Loucy (cell line): ENCODE results near the gene WRAP73.
A peak's percentile ranks its signal among the peaks of the same experiment; 100 is the strongest.
"Not testable (repeated sequence)": the region's sequence is repeated elsewhere in the genome, so short reads cannot be mapped to it uniquely, and the experiment has no call there.

Source experiments
- H2AFZ ChIP-seq: fragments of 200-600 bp; sonication (generic); 2 replicates; pipeline ENCODE4 v1.6.0; 2016; ENCODE audit warnings: antibody characterized with exemption, mild to moderate bottlenecking, low read length, moderate library complexity
- H3F3A ChIP-seq: fragments of 200-600 bp; 2 replicates; pipeline ENCODE4 v1.6.0; 2016; ENCODE audit warnings: antibody characterized with exemption, low read depth, mild to moderate bottlenecking
- H3K27me3 ChIP-seq: fragments of 200-600 bp; sonication (generic); 2 replicates; pipeline ENCODE4 v1.6.1; 2014; ENCODE audit warnings: low read length, mild to moderate bottlenecking; ENCODE audit not compliant: insufficient read depth, poor library complexity, severe bottlenecking
- H3K36me3 ChIP-seq: fragments of 200-600 bp; sonication (generic); 2 replicates; pipeline ENCODE4 v1.6.1; 2016; ENCODE audit warnings: low read length; ENCODE audit not compliant: insufficient read depth
- H3K4me1 ChIP-seq: fragments of 200-600 bp; sonication (generic); 2 replicates; pipeline ENCODE4 v1.5.1; 2014; ENCODE audit warnings: low read length, mild to moderate bottlenecking; ENCODE audit not compliant: insufficient read depth, poor library complexity, severe bottlenecking
- H3K4me2 ChIP-seq: fragments of 200-600 bp; sonication (generic); 2 replicates; pipeline ENCODE4 v1.6.0; 2014; ENCODE audit warnings: antibody characterized with exemption, low read length, low read depth, mild to moderate bottlenecking; ENCODE audit not compliant: poor library complexity, severe bottlenecking
- H3K4me3 ChIP-seq: fragments of 200-600 bp; sonication (generic); 2 replicates; pipeline ENCODE4 v1.5.1; 2014; ENCODE audit warnings: low read length, mild to moderate bottlenecking, mixed read lengths; ENCODE audit not compliant: poor library complexity, severe bottlenecking
- H3K79me2 ChIP-seq: fragments of 200-600 bp; sonication (generic); 2 replicates; pipeline ENCODE4 v1.6.1; 2014; ENCODE audit warnings: low read length; ENCODE audit not compliant: insufficient read depth
- H3K9ac ChIP-seq: fragments of 200-600 bp; sonication (generic); 2 replicates; pipeline ENCODE4 v1.6.0; 2014; ENCODE audit warnings: mild to moderate bottlenecking, low read depth, low read length, moderate library complexity; ENCODE audit not compliant: poor library complexity, severe bottlenecking
- H3K9me2 ChIP-seq: fragments of 200-600 bp; sonication (generic); replicated peaks from 2 replicates; pipeline ENCODE4 v1.6.1; 2016; ENCODE audit warnings: low read depth, low read length, mixed read lengths
- H3K9me3 ChIP-seq: fragments of 200-600 bp; sonication (generic); 2 replicates; pipeline ENCODE4 v1.6.1; 2014; ENCODE audit warnings: mild to moderate bottlenecking, antibody characterized with exemption, low read length, low read depth; ENCODE audit not compliant: insufficient read depth
- H4K20me1 ChIP-seq: fragments of 200-600 bp; sonication (generic); 2 replicates; pipeline ENCODE4 v1.6.0; 2014; ENCODE audit warnings: antibody characterized with exemption, low read length, mild to moderate bottlenecking; ENCODE audit not compliant: insufficient read depth, poor library complexity, severe bottlenecking
- EZH2phosphoT487 ChIP-seq: fragments of 200-600 bp; IDR thresholded peaks from 2 replicates; pipeline ENCODE4 v1.6.1; 2018; ENCODE audit warnings: antibody characterized with exemption, mild to moderate bottlenecking, moderate library complexity, borderline replicate concordance
- TF ChIP-seq, protein P1 (sequence below): fragments of 200-600 bp; sonication (generic); conservative IDR thresholded peaks from 2 replicates; pipeline ENCODE4 v1.5.1; 2014; ENCODE audit warnings: mild to moderate bottlenecking, antibody characterized with exemption, low read length

WRAP73 gene

DNA sequence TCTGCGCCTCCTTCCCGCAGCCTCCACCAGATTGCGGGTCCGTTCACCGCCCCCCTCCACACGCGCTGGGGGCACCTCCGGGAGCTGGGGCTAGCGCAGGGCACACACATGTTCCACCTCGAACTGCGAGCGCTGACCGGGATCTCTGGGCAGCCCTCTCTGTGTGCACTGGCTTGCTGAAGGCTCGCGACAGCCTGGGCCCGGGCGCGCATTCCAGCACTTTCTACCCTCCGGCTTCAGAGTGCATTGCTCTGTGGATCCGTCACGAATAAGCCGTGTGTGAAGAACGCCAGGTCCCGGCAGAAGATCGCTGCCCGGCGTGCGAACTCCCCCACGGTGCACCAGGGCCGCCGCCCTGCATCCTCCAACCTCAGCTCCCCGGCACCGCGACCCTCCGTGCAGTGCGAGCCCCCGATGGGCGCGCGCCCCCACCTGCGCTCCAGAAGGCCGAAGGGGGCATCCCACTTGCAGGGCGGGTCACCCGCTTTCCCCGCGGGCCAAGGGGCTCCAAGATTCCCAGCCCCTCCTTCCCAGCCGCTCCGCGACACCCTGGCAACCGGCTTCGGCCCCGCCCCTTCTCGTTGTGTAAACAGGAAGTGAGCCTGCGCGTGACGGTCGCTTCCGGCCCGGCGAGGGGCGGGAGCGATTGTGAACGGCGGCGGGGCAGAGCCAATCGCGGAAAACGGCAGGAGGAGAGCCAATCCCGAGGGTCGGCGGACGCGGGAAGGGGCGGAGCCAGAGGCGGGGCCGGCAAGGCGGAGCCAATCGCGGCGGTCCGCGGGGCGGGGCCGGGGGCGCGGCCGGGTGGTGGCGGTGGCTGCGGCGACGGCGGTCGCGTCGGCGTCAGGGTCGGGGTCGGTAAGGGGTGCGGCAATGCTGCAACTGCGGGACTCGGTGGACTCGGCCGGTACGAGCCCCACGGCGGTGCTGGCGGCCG is 25.4 kb downstream of the WRAP73 start, which contains the start of gene TPRG1L:
TPRG1L (plus strand) TSS at position 816 of the 937 bp plus-strand sequence; CDS start at position 874, 58 bp downstream.
- TF ChIP-seq, protein P1, sequence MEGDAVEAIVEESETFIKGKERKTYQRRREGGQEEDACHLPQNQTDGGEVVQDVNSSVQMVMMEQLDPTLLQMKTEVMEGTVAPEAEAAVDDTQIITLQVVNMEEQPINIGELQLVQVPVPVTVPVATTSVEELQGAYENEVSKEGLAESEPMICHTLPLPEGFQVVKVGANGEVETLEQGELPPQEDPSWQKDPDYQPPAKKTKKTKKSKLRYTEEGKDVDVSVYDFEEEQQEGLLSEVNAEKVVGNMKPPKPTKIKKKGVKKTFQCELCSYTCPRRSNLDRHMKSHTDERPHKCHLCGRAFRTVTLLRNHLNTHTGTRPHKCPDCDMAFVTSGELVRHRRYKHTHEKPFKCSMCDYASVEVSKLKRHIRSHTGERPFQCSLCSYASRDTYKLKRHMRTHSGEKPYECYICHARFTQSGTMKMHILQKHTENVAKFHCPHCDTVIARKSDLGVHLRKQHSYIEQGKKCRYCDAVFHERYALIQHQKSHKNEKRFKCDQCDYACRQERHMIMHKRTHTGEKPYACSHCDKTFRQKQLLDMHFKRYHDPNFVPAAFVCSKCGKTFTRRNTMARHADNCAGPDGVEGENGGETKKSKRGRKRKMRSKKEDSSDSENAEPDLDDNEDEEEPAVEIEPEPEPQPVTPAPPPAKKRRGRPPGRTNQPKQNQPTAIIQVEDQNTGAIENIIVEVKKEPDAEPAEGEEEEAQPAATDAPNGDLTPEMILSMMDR = no peak
- no peak for TF ChIP-seq EZH2phosphoT487
- no peaks in the 10 kb centered on the region for H3K9me2 ChIP-seq
- H2AFZ ChIP-seq = peak within 1 kb of the TSS; percentile 98
- no peaks in the 10 kb centered on the region for H3F3A ChIP-seq
- H3K79me2 ChIP-seq = peaks cover 9% of the 10 kb centered on the region; the same call in 1 of the 2 replicates
- H3K27me3 ChIP-seq = no peaks in the 10 kb centered on the region
- H3K4me3 ChIP-seq = peak within 1 kb of the TSS; percentile 93
- peak within 1 kb of the TSS; percentile 76 for H3K9ac ChIP-seq
- H3K9me3 ChIP-seq = no peaks in the 10 kb centered on the region
- peak within 1 kb of the TSS; percentile 100 for H3K4me2 ChIP-seq
- no peaks in the 10 kb centered on the region for H4K20me1 ChIP-seq
- no peaks in the 10 kb centered on the region; the same call in 1 of the 2 replicates for H3K36me3 ChIP-seq
- peaks cover 15% of the 10 kb centered on the region for H3K4me1 ChIP-seq

- Histone ChIP-seq H3K9me2 (no peaks in the 10 kb centered on the region), H3K36me3 (no peaks in the 10 kb centered on the region; the same call in 1 of the 2 replicates), H3F3A (no peaks in the 10 kb centered on the region), H3K4me2 (peak overlapping the region; percentile 100), H3K4me3 (peak overlapping the region; percentile 93), H3K9me3 (no peaks in the 10 kb centered on the region), H4K20me1 (no peaks in the 10 kb centered on the region), H3K27me3 (no peaks in the 10 kb centered on the region), H2AFZ (peak overlapping the region; percentile 98; the same call in 1 of the 2 replicates), H3K4me1 (peaks cover 18% of the 10 kb centered on the region), H3K79me2 (peaks cover 9% of the 10 kb centered on the region; the same call in 1 of the 2 replicates), H3K9ac (peak overlapping the region; percentile 71)
- TF ChIP-seq EZH2phosphoT487 = no peak
- TF ChIP-seq, protein P1 = no peak
Observed at GRCh38 chr1:3623441-3624199, 26.3 kb downstream of the WRAP73 start.

DNA sequence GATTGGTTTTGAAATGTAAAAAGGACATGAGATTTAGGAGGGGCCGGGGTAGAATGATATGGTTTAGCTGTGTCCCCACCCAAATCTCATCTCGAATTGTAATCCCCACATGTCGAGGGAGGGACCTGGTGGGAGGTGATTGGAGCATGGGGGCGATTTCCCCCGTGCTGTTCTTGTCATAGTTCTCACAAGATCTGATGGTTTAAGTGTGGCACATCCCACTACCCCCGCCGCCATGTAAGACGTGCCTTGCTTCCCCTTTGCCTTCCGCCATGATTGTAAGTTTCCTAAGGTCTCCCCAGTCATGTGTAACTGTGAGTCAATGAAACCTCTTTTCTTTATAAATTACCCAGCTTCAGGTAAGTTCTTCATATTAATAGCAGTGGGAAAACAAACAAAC is 27.8 kb downstream of the WRAP73 start:
- H3K27me3 ChIP-seq, H3K4me3 ChIP-seq, H3K79me2 ChIP-seq, H3K9me2 ChIP-seq, H3F3A ChIP-seq, H3K9me3 ChIP-seq, H3K9ac ChIP-seq, H3K36me3 ChIP-seq, H2AFZ ChIP-seq, H4K20me1 ChIP-seq, H3K4me2 ChIP-seq: not testable (repeated sequence)
- H3K4me1 ChIP-seq = peaks cover 18% of the 10 kb centered on the region
